HG02852 (cell line): ENCODE measurements around the gene HSCB.
"Not testable (repeated sequence)": the region's sequence is repeated elsewhere in the genome, so short reads cannot be mapped to it uniquely, and the experiment has no call there.

ENCODE experiments used
- ATAC-seq: cut with Tn5 transposase; IDR thresholded peaks from one replicate; pipeline ENCODE4 v1.9.1; 2021; ENCODE audit warnings: mild to moderate bottlenecking, moderate library complexity; ENCODE audit not compliant: unreplicated experiment

The HSCB gene

GRCh38 chr22:28788601-28789000 lies 46.8 kb downstream of the HSCB start:
- no peak for ATAC-seq

DNA sequence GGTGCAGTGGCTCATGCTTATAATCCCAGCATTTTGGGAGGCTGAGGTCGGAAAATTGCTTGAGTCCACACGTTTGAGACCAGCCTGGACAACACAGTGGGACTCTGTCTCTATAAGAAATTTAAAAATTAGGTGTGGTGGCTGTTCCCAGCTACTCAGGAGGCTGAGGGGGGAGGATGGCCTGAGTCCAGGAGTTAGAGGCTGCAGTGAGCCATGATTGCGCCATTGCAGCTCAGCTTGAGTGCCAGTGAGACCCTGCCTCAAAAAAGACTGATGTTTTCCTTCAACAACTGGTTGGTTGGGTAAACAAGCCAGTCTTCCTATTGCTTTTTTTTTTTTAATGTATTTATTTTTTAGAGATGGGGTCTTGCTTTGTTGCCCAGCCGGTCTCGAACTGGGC lies 49.3 kb downstream of the HSCB start:
- ATAC-seq, result no peak

DNA sequence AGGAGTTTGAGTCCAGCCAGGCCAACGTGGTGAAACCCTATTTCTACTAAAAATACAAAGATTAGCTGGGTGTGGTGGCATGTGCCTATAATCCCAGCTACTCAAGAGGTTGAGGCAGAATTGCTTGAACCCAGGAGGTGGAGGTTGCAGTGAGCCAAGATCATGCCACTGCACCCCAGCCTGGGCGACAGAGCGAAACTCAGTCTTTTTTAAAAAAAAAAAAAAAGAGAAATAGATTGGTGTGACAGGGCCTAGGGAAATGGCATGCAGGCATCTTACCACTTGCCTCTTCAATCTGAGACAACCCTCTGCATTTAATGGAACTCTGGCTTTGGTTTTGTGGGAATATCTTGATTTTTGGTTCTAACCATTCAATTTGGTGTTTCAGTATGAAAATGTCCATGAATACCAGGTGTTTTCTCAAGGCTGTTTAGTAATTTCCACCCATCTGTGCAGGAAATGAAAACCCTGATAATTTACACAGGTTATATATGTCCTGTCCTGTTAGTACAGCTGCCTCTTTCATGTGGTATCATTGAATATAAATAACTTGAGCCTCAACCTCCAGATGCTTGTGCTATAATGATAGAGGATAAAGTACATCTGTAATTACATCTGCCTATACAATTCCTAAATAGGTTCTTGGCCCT lies 50.1 kb downstream of the HSCB start:
- peak; percentile 69 for ATAC-seq

GRCh38 chr22:28792491-28793383 lies 50.9 kb downstream of the HSCB start:
- peak; percentile 46 for ATAC-seq

DNA sequence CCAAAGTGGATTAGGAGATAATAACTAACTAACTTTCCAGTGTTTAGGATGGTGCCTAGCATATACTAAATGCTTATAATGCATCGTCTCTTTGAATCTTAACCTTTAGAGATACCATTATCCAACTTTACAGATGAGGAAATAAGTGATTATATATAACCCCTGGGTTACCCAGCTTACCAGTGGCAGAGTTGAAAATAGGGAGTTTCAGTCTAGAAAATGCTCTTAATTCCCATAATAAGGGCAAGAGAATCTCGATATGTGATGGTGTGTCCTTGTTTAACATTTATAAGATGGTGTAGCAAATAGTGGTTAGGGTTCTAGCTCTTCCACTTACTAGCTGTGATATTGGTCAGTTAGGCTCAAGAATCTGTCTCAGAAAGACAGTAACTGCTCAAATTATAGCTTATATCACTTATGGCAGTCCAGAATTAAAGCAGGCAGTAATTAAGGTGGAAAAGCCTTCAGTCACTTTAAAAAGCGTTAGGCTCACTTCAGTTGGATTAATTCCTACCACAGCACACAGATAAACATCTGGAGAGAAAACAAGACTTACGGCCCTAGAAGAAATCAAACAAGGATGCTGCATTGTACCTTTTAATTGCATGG lies 52.2 kb downstream of the HSCB start:
- no peak for ATAC-seq

GRCh38 chr22:28795071-28795693 lies 53.3 kb downstream of the HSCB start:
- no peak for ATAC-seq

- ATAC-seq, result no peak
These were observed 54.4 kb downstream of the HSCB start for GRCh38 chr22:28795932-28796856.

DNA sequence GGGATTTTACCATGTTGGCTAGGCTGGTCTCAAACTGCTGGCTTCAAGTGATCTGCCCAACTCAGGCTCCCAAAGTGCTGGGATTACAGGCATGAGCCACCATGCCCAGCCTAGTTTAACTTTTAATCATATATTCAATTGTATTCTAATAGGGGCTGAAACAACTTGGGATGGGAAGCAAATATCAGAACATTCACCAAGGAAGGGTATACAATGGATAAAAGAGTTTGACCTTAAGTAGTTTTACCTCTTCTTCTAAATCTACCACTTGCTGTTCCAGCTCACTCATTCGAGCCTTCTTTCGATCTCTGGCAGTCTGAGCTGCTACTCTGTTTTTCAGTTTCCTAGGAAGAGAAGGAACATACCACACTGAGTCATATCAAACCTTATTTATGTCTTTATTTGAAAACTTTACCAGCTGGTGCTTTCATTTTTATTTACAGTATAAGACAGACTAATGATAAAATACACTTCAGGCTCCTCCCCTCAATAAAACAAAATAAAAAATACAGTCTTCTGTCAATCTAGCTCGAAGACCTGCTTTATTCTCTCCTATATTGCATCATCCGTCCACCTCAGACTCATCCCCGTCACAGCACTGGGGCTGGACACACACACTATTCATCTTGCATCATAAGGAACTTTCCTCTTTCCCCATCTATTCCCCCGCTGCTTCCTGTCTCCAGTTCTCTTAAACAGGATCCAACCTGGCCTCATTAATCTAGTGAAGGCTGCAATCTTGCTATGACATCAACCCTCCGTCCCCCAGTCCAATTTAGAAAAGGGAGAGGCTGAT lies 57.2 kb downstream of the HSCB start:
- no peak for ATAC-seq

- ATAC-seq, result peak; percentile 23
These were observed 57.9 kb downstream of the HSCB start for GRCh38 chr22:28799606-28800307.

- peak; percentile 89 for ATAC-seq
These were observed 58.6 kb downstream of the HSCB start, which contains the start of gene XBP1 for GRCh38 chr22:28800308-28801041. Gene XBP1, minus strand, starts transcription at chr22:28800569.

GRCh38 chr22:28801845-28802594 lies 60.2 kb downstream of the HSCB start:
- no peak for ATAC-seq

DNA sequence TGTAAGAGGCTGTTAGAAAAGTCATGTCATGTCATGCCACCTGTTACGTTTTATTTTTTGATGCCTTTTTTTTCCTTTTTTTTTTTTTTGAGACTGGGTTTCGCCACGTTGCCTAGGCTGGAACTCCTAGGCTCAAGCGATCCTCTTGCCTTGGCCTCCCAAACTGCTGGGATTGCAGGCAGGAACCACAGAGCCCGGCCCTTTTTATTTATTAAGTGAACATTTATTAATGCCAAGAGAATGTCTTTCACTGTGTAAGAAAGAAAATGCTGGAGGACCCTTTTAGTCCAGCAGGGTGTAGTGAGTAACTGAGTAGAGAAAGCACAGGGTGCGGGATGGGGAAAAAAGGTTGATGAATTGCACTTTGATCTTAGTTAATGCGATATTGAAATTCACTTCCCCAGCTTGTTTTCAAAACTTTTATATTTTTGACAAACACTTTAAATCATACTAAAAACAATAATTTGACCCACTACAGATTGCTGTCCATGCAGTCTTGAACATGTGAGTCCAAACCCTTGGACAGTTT lies 60.8 kb downstream of the HSCB start:
- no peak for ATAC-seq

GRCh38 chr22:28805426-28805825 lies 63.6 kb downstream of the HSCB start:
- ATAC-seq, result not testable (repeated sequence)
